HCT116 (cell line): Measurements from ENCODE around the gene ANKRD18B. TPM values are rescaled to one million over a fixed set of nuclear protein-coding genes. Genes with fewer than 3 reads are reported as not detected.
"Not testable (repeated sequence)": the region's sequence is repeated elsewhere in the genome, so short reads cannot be mapped to it uniquely, and the experiment has no call there.

Experiments
- ATAC-seq: fragments of 200-7000 bp; cut with Tn5 transposase; 2 replicates; pipeline ENCODE4 v1.9.1; 2020; ENCODE audit warnings: mild to moderate bottlenecking, moderate library complexity
- BruUV-seq: library from RNA; stranded (reverse); fragments of 400-500 nt; replicated peaks from 2 replicates; lab custom pipeline; 2021; lab: Mats Ljungman, UMichigan
- CTCF ChIA-PET: fragments of 300-600 bp; sonication (Branson Sonifier 250); formaldehyde crosslinking; loops from one replicate; lab custom pipeline; 2021; ENCODE audit warnings: antibody characterized with exemption; lab: Charles Lee
- POLR2A ChIA-PET: fragments of 300-600, 350-600 bp; sonication (Branson Sonifier 250); formaldehyde crosslinking; loops from one replicate; lab custom pipeline; 2021; ENCODE audit warnings: antibody characterized with exemption; lab: Charles Lee
- RAD21 ChIA-PET, 2 experiments: fragments of 300-600 bp; sonication (Branson Sonifier 250); formaldehyde crosslinking; loops; one replicate each; lab custom pipeline; 2023; ENCODE audit warnings: low total read pairs in 2 of 2; ENCODE audit not compliant: uncharacterized antibody in 2 of 2, unreplicated experiment in 2 of 2, low non-redundant PET in 1 of 2; lab: Charles Lee
- DNase-seq: peaks from one replicate; pipeline ENCODE4 v3.0.0-alpha.2; 2010; ENCODE audit warnings: low read depth, low spot score
- H2AFZ ChIP-seq: fragments of 200-600 bp; shearing (Covaris generic), sonication (generic); 2 replicates; pipeline ENCODE4 v1.6.1; 2017; ENCODE audit warnings: low read depth, mixed run types, mixed read lengths, antibody characterized with exemption, low read length; ENCODE audit not compliant: poor library complexity, severe bottlenecking
- H3K27ac ChIP-seq: 2 replicates; pipeline ENCODE4 v1.5.1; 2012; ENCODE audit warnings: low read depth, low read length
- H3K27me3 ChIP-seq: fragments of 200-600 bp; sonication (generic); 2 replicates; pipeline ENCODE4 v1.6.1; 2016; ENCODE audit warnings: mixed run types, low read length, mixed read lengths; ENCODE audit not compliant: insufficient read depth
- H3K36me3 ChIP-seq, 2 experiments: fragments of 200-500 bp in 1 of 2; fragments of 200-600 bp in 1 of 2; sonication (Bioruptor generic) in 1 of 2; sonication (generic) in 1 of 2; 2 replicates each; pipeline versions ENCODE4 v1.5.1 to v1.6.1; 2014 to 2016; ENCODE audit warnings: low read length in 2 of 2, inconsistent platforms in 1 of 2, mixed read lengths in 1 of 2, mixed run types in 1 of 2; ENCODE audit not compliant: insufficient read depth in 2 of 2, control insufficient read depth in 1 of 2
- H3K4me1 ChIP-seq, 2 experiments: fragments of 200-600 bp in 1 of 2; sonication (generic) in 1 of 2; 2 replicates each; pipeline versions ENCODE4 v1.5.1 to v1.6.1; 2012 to 2017; ENCODE audit warnings: low read length in 2 of 2, inconsistent platforms in 1 of 2, mild to moderate bottlenecking in 1 of 2, mixed read lengths in 1 of 2, mixed run types in 1 of 2, moderate library complexity in 1 of 2; ENCODE audit not compliant: insufficient read depth in 2 of 2, control insufficient read depth in 1 of 2
- H3K4me2 ChIP-seq: fragments of 200-600 bp; sonication (generic); 2 replicates; pipeline ENCODE4 v1.6.1; 2017; ENCODE audit warnings: mixed run types, low read length, mixed read lengths
- H3K4me3 ChIP-seq, 2 experiments: fragments of 200-600 bp in 1 of 2; sonication (generic) in 1 of 2; replicated peaks in 1 of 2; 2 replicates each; pipeline ENCODE4 v1.5.1; 2011 to 2016; ENCODE audit warnings: low read length in 2 of 2, control low read depth in 1 of 2, low read depth in 1 of 2, mild to moderate bottlenecking in 1 of 2, mixed read lengths in 1 of 2, mixed run types in 1 of 2
- H3K79me2 ChIP-seq: fragments of 200-600 bp; sonication (generic); 2 replicates; pipeline ENCODE4 v1.6.1; 2017; ENCODE audit warnings: mild to moderate bottlenecking, mixed run types, low read length, moderate library complexity, mixed read lengths; ENCODE audit not compliant: insufficient read depth
- H3K9ac ChIP-seq: fragments of 200-600 bp; sonication (generic); 2 replicates; pipeline ENCODE4 v1.6.1; 2016; ENCODE audit warnings: low read length, mixed read lengths
- H3K9me2 ChIP-seq: fragments of 200-600 bp; sonication (generic), shearing (Covaris generic); 2 replicates; pipeline ENCODE4 v1.6.1; 2017; ENCODE audit warnings: mixed run types, mild to moderate bottlenecking, moderate library complexity; ENCODE audit not compliant: insufficient read depth
- H3K9me3 ChIP-seq, 2 experiments: fragments of 200-500 bp in 1 of 2; fragments of 200-600 bp in 1 of 2; sonication (Bioruptor generic) in 1 of 2; sonication (generic) in 1 of 2; 2 replicates each; pipeline ENCODE4 v1.6.1; 2014 to 2017; ENCODE audit warnings: low read length in 2 of 2, mixed read lengths in 2 of 2, inconsistent platforms in 1 of 2, low read depth in 1 of 2, mild to moderate bottlenecking in 1 of 2, mixed run types in 1 of 2, moderate library complexity in 1 of 2; ENCODE audit not compliant: control insufficient read depth in 1 of 2, insufficient read depth in 1 of 2
- H4K20me1 ChIP-seq: fragments of 200-600 bp; sonication (generic), shearing (Covaris generic); 2 replicates; pipeline ENCODE4 v1.6.1; 2017; ENCODE audit warnings: mixed run types, mild to moderate bottlenecking, moderate library complexity; ENCODE audit not compliant: insufficient read depth
- EGR1 ChIP-seq: IDR thresholded peaks from 2 replicates; pipeline ENCODE4 v1.6.1; 2012; ENCODE audit warnings: low read depth
- FOSL1 ChIP-seq: IDR thresholded peaks from 2 replicates; pipeline ENCODE4 v1.6.1; 2012; ENCODE audit warnings: low read depth
- MAX ChIP-seq: IDR thresholded peaks from 2 replicates; pipeline ENCODE4 v1.6.1; 2012
- intact Hi-C: fragments of 100-400 bp; cut with micrococcal nuclease; formaldehyde crosslinking; loops from 2 replicates; pipeline ENCODE4 v1.10.0; 2022
- total RNA-seq: library from RNA; stranded (reverse); gene quantifications from one replicate; pipeline ENCODE4 v1.2.1, GENCODE V29; 2021; ENCODE audit not compliant: unreplicated experiment

Gene ANKRD18B
- total RNA-seq, 1 experiment from 2014 or later = 3.9 TPM

- peaks cover 3 to 19% of the 10 kb centered on the region in 2 experiments; a peak in 3 of 4 replicates for H3K4me1 ChIP-seq
- H3K9ac ChIP-seq, RAD21 ChIA-PET, H3K36me3 ChIP-seq, H3K9me2 ChIP-seq, H4K20me1 ChIP-seq, DNase-seq, H3K27ac ChIP-seq, H3K4me3 ChIP-seq, H3K79me2 ChIP-seq, intact Hi-C loops, POLR2A ChIA-PET, BruUV-seq, H3K9me3 ChIP-seq, H3K27me3 ChIP-seq, ATAC-seq, H3K4me2 ChIP-seq, H2AFZ ChIP-seq: not testable (repeated sequence)
- CTCF ChIA-PET = interaction anchor here (1.0 kb wide), 1 partner anchor 104 kb away, joined by 3 read pairs; no protein-coding TSS in a partner anchor
Measured at GRCh38 chr9:33618370-33618769, 94.3 kb downstream of the ANKRD18B start.

- Histone ChIP-seq H3K36me3 (no peaks in the 10 kb centered on the region), H3K27ac (no peak overlapping the region), H4K20me1 (no peaks in the 10 kb centered on the region), H3K27me3 (no peaks in the 10 kb centered on the region), H3K9ac (no peak overlapping the region), H3K9me3 (no peaks in the 10 kb centered on the region), H3K79me2 (no peaks in the 10 kb centered on the region)
- no peak for ATAC-seq
- intact Hi-C loops = loop anchor here (10.0 kb wide), 1 partner anchor 235 kb away; no protein-coding TSS in a partner anchor
- POLR2A ChIA-PET = no interaction called here
- TF ChIP-seq MAX = no peak
- TF ChIP-seq EGR1 = no peak
- 0 out of 2 replicates have a peak, but pooled peaks have one; percentile 9 for TF ChIP-seq FOSL1
- TF ChIP-seq, all 23 proteins: peak for 1
- Histone ChIP-seq H3K4me2 (0 out of 2 replicates have a peak overlapping the region, but pooled peaks have one; percentile 12), H3K4me1 (peaks cover 3 to 25% of the 10 kb centered on the region in 2 experiments; a peak in 3 of 4 replicates), H3K9me2 (no peaks in the 10 kb centered on the region), H2AFZ (no peak overlapping the region), H3K4me3 (no peak overlapping the region)
- ChIA-PET CTCF (interaction anchor here (1.6 kb wide), 1 partner anchor 102 kb away, joined by 8 read pairs; no protein-coding TSS in a partner anchor), RAD21 (no interaction called here)
- DNase-seq = peak; percentile 28
- no TSS peak for BruUV-seq
Measured at GRCh38 chr9:33619666-33620404, 95.8 kb downstream of the ANKRD18B start.
